ENCODE results near the gene DENND2D. TPM values are rescaled to one million over a fixed set of nuclear protein-coding genes. Genes with fewer than 3 reads are reported as not detected.
A peak's percentile ranks its signal among the peaks of the same experiment; 100 is the strongest.

Gene DENND2D
- total and polyA plus RNA-seq, 10 of the 15 experiments (the other 5 are each of a cell fraction or from before 2014, with no cell fraction given): 149 to 375 (median 172) TPM

DNA sequence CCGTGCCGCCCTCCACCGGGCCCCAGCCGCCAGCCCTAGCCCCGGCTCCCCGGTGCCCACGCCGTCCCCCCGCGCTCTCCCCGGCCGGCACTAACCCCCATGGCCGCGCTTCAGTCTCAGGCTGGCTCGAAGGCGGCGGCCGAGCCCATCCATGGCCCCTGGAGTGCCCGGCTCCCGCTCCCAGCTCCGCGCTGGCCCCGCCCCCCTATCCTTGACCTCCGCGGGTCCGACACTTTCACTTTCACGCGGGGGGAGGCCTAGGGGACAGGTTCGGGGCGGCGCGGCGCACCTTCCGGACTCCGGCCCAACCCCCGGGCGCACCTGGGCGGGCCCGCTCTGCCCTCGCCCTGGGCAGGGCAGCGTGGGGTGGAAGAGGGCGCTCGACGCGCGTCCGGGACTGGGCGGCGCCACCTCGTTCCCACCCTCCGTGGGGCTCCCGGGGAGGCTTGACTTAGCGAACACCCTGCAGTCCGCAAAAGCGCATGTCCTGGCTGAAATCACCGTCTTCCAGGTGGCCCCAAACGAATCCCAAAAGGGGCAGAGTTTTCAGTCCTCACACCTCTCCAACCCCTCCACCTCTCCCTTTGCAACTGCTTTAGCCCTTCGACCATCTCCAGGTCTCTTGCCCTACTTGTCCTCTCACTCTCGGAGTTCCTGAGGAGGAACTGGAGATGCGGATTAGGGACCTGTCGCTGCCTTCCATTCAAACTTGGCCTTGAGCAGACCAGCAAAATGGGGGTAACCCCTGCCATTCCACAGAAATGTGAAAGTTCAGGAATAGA lies 3.9 kb upstream of the DENND2D start (continued):
- no peak for TF ChIP-seq ZZZ3 (IDR thresholded peaks at IDR 0.05; ENCODE audit: control insufficient read depth, insufficient read length, low read depth)
- TF ChIP-seq, protein P1, sequence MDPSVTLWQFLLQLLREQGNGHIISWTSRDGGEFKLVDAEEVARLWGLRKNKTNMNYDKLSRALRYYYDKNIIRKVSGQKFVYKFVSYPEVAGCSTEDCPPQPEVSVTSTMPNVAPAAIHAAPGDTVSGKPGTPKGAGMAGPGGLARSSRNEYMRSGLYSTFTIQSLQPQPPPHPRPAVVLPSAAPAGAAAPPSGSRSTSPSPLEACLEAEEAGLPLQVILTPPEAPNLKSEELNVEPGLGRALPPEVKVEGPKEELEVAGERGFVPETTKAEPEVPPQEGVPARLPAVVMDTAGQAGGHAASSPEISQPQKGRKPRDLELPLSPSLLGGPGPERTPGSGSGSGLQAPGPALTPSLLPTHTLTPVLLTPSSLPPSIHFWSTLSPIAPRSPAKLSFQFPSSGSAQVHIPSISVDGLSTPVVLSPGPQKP (IDR thresholded peaks at IDR 0.05; ENCODE audit: low read depth, low read length): peak; percentile 21; the same call in 1 of the 2 replicates
- TF ChIP-seq, protein P2, sequence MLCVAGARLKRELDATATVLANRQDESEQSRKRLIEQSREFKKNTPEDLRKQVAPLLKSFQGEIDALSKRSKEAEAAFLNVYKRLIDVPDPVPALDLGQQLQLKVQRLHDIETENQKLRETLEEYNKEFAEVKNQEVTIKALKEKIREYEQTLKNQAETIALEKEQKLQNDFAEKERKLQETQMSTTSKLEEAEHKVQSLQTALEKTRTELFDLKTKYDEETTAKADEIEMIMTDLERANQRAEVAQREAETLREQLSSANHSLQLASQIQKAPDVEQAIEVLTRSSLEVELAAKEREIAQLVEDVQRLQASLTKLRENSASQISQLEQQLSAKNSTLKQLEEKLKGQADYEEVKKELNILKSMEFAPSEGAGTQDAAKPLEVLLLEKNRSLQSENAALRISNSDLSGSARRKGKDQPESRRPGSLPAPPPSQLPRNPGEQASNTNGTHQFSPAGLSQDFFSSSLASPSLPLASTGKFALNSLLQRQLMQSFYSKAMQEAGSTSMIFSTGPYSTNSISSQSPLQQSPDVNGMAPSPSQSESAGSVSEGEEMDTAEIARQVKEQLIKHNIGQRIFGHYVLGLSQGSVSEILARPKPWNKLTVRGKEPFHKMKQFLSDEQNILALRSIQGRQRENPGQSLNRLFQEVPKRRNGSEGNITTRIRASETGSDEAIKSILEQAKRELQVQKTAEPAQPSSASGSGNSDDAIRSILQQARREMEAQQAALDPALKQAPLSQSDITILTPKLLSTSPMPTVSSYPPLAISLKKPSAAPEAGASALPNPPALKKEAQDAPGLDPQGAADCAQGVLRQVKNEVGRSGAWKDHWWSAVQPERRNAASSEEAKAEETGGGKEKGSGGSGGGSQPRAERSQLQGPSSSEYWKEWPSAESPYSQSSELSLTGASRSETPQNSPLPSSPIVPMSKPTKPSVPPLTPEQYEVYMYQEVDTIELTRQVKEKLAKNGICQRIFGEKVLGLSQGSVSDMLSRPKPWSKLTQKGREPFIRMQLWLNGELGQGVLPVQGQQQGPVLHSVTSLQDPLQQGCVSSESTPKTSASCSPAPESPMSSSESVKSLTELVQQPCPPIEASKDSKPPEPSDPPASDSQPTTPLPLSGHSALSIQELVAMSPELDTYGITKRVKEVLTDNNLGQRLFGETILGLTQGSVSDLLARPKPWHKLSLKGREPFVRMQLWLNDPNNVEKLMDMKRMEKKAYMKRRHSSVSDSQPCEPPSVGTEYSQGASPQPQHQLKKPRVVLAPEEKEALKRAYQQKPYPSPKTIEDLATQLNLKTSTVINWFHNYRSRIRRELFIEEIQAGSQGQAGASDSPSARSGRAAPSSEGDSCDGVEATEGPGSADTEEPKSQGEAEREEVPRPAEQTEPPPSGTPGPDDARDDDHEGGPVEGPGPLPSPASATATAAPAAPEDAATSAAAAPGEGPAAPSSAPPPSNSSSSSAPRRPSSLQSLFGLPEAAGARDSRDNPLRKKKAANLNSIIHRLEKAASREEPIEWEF (IDR thresholded peaks at IDR 0.05; ENCODE audit: insufficient replicate concordance, low read depth, low read length): no peak
- TF ChIP-seq YY1 (IDR thresholded peaks at IDR 0.05; ENCODE audit: low read depth, low read length): no peak
- peak; percentile 14; the same call in 1 of the 3 replicates for TF ChIP-seq POU2F2 (IDR thresholded peaks at IDR 0.05; ENCODE audit: borderline replicate concordance, low read depth, low read length)
- TF ChIP-seq SMAD5 (IDR thresholded peaks at IDR 0.05; ENCODE audit: low read depth): peak; percentile 9; the same call in 1 of the 2 replicates
- TF ChIP-seq CREM (IDR thresholded peaks at IDR 0.05; ENCODE audit: low read depth): peak; percentile 31
- TF ChIP-seq RFX5 (IDR thresholded peaks at IDR 0.05; ENCODE audit: low read depth, low read length): no peak
- TF ChIP-seq WRNIP1 (IDR thresholded peaks at IDR 0.05; ENCODE audit: borderline replicate concordance, low read depth, low read length): no peak
- TF ChIP-seq ZNF622 (IDR thresholded peaks at IDR 0.05): no peak
- TF ChIP-seq STAT3 (IDR thresholded peaks at IDR 0.05; ENCODE audit: low read depth, low read length): no peak
- TF ChIP-seq KLF5 (IDR thresholded peaks at IDR 0.05; ENCODE audit: partially characterized antibody): no peak
- TF ChIP-seq HDAC6 (IDR thresholded peaks at IDR 0.05; ENCODE audit: unreplicated experiment): no peak
- TF ChIP-seq TCF12 (IDR thresholded peaks at IDR 0.05; ENCODE audit: low read depth, low read length): peak; percentile 65
- no peak for TF ChIP-seq STAT1 (conservative IDR thresholded peaks at IDR 0.05)
- no peak for TF ChIP-seq IKZF2 (IDR thresholded peaks at IDR 0.05)
- no peak for TF ChIP-seq MYC (IDR thresholded peaks at IDR 0.05; ENCODE audit: insufficient read depth, insufficient read length, insufficient replicate concordance, low read length, severe bottlenecking)
- no peak for TF ChIP-seq MXI1 (IDR thresholded peaks at IDR 0.05; ENCODE audit: low read depth, low read length)
- TF ChIP-seq, protein P3, sequence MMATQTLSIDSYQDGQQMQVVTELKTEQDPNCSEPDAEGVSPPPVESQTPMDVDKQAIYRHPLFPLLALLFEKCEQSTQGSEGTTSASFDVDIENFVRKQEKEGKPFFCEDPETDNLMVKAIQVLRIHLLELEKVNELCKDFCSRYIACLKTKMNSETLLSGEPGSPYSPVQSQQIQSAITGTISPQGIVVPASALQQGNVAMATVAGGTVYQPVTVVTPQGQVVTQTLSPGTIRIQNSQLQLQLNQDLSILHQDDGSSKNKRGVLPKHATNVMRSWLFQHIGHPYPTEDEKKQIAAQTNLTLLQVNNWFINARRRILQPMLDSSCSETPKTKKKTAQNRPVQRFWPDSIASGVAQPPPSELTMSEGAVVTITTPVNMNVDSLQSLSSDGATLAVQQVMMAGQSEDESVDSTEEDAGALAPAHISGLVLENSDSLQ (IDR thresholded peaks at IDR 0.05): no peak
- no peak for TF ChIP-seq MEF2A (IDR thresholded peaks at IDR 0.05; ENCODE audit: insufficient read depth, low read depth, low read length)
- TF ChIP-seq IKZF1 (conservative IDR thresholded peaks at IDR 0.05): peak; percentile 95
- TF ChIP-seq KAT2A (conservative IDR thresholded peaks at IDR 0.05; ENCODE audit: control insufficient read depth, low read depth, low read length): no peak
- TF ChIP-seq NFIC (IDR thresholded peaks at IDR 0.05; ENCODE audit: low read depth, low read length): no peak
- TF ChIP-seq HDAC2 (IDR thresholded peaks at IDR 0.05): no peak
- TF ChIP-seq DPF2 (IDR thresholded peaks at IDR 0.05): peak; percentile 84
